ENCODE data around the gene CSRNP3. TPM values are rescaled to one million over a fixed set of nuclear protein-coding genes. Genes with fewer than 3 reads are reported as not detected.

The CSRNP3 gene
- total RNA-seq, 2 donors from 2014 or later, result 2.3 to 5.9 TPM

DNA sequence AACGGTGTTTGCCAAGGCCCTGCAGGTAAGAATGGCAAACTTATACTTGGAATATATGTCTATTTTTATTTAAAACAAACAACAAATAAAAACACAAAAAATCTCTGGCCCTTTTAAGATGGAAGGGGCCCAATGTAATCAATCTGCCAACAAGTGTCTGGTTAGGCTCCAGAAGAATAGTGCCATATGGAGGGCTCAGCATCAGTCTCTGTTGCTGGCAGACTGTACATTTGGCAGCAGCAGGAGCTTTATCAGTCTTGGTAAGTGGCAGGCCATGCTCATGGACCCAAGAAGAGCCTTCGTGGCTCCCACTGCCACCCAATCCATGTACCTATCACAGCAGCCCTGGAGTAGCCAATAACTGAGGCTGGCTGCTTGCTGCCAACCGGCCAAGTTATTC is 223.4 kb downstream of the CSRNP3 start:
- Histone ChIP-seq H3K27ac (no peak overlapping the region), H3K4me3 (no peak overlapping the region), H3K4me1 (no peaks in the 10 kb centered on the region), H3K36me3 (replicated peaks in 1 of 2; ENCODE audit: insufficient read depth in 1 of 2, low read depth in 2 of 2) (no peaks in the 10 kb centered on the region), H3K27me3 (no peaks in the 10 kb centered on the region), H3K9me3 (no peaks in the 10 kb centered on the region)
- ATAC-seq (no peak), DNase-seq (no peak)
- WGBS, 2 donors, result 69 to 78% methylated on average over 3 of the region's 3 CpGs
- no peak for TF ChIP-seq POLR2A (IDR thresholded peaks at IDR 0.05)
- TF ChIP-seq, protein P1, sequence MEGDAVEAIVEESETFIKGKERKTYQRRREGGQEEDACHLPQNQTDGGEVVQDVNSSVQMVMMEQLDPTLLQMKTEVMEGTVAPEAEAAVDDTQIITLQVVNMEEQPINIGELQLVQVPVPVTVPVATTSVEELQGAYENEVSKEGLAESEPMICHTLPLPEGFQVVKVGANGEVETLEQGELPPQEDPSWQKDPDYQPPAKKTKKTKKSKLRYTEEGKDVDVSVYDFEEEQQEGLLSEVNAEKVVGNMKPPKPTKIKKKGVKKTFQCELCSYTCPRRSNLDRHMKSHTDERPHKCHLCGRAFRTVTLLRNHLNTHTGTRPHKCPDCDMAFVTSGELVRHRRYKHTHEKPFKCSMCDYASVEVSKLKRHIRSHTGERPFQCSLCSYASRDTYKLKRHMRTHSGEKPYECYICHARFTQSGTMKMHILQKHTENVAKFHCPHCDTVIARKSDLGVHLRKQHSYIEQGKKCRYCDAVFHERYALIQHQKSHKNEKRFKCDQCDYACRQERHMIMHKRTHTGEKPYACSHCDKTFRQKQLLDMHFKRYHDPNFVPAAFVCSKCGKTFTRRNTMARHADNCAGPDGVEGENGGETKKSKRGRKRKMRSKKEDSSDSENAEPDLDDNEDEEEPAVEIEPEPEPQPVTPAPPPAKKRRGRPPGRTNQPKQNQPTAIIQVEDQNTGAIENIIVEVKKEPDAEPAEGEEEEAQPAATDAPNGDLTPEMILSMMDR (IDR thresholded peaks at IDR 0.05), result no peak
- intact Hi-C loops (cut with DNase I), result no loop called here

DNA sequence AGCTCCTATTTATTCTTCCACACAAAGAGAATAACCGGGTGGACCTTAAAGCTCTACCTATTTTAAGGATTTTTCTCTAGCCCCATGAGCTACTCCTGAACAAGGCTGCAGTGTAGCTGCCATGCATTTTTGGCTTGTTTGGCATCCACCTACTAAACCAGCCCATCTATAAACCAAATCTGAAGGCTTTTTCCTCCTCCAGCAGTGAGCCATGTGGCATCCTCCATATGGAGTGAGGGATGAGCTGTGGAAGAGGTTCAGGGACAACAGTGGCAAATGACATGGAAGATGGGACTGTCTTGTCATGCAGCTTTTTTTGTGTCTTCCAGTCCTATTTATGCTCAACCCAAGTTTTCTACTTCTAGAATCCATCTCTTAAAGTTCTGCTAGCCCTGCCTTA is 224.3 kb downstream of the CSRNP3 start:
- 83 to 86% methylated on average over 1 of the region's 1 CpG for WGBS, 2 donors
- Histone ChIP-seq H3K27ac (no peak overlapping the region), H3K4me3 (no peak overlapping the region), H3K36me3 (replicated peaks in 1 of 2; ENCODE audit: insufficient read depth in 1 of 2, low read depth in 2 of 2) (no peaks in the 10 kb centered on the region), H3K4me1 (no peaks in the 10 kb centered on the region), H3K27me3 (no peaks in the 10 kb centered on the region), H3K9me3 (no peaks in the 10 kb centered on the region)
- ATAC-seq (no peak), DNase-seq (no peak)
- TF ChIP-seq, protein P1 (IDR thresholded peaks at IDR 0.05), result no peak
- no peak for TF ChIP-seq POLR2A (IDR thresholded peaks at IDR 0.05)
- intact Hi-C loops (cut with DNase I), result no loop called here

DNA sequence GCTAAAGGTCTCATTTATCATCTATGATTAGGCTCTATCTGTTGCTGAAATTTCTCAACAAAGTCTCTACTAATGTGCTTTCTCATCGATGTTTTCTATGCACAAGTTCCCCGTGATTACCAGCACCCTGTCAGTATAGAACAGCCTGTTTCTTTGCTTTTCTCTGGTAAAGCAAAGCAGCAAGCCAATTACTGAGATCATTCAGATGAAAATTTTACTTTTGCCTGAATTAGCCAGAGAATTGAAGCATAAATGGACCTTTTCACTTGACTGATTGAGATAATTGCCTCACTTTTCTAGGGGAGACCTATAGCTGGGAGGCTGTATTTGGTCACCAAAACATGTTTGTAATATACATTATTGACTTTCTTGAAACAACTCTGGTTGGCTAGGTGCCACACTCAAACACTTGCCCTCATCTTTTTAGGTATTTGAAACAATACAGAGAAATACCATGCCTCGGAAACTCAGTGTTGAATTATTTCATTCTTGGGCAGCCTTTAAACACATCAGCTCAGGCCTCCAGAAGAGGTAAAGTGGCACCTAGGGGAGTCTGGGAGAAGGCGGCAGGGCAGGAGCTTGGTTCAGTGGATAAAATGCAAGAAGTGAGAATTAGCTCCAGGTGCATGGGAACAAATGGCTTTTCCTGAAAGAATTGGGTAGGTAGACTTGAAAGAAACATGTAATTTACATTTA is 228.4 kb downstream of the CSRNP3 start:
- no peak for ATAC-seq
- no peaks in the 10 kb centered on the region for H3K36me3 ChIP-seq (replicated peaks in 1 of 2; ENCODE audit: insufficient read depth in 1 of 2, low read depth in 2 of 2)
- H3K27me3 ChIP-seq, result no peaks in the 10 kb centered on the region
- TF ChIP-seq POLR2A (IDR thresholded peaks at IDR 0.05), result no peak
- TF ChIP-seq, protein P1 (IDR thresholded peaks at IDR 0.05), result no peak
- intact Hi-C loops (cut with DNase I), result no loop called here
- H3K4me3 ChIP-seq, result no peak overlapping the region
- H3K4me1 ChIP-seq, result no peaks in the 10 kb centered on the region
- H3K9me3 ChIP-seq, result no peaks in the 10 kb centered on the region
- no peak for DNase-seq
- H3K27ac ChIP-seq, result no peak overlapping the region
- WGBS, 2 donors, result 79 to 84% methylated on average over 4 of the region's 4 CpGs

DNA sequence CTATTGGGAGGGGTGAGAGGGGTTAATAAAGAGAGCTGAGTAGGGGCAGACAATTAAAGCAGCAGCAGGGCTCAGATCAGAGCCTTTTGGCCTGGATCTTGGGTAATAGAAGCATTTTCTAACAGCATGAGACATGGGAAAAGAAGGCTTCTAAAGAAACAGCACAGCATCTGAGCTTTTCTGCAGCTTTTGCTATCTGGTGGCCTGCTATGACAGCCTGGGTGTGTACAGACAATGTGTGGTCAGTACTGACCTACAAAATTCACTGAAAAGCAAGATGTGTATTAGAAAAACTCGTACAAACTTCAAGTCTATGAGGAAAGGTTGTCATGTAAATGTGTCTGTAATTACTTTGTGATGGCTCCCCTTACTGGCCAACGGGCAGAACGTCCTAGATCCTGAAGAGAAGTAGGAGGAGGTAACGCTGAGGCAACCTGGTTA is 229.0 kb downstream of the CSRNP3 start:
- ATAC-seq, result peak; percentile 79
- intact Hi-C loops (cut with DNase I), result no loop called here

More for the DNA sequence above, 229.0 kb downstream of the CSRNP3 start:
- peak; percentile 37 to 60 (median 50) for DNase-seq
- Histone ChIP-seq H3K36me3 (replicated peaks in 1 of 2; ENCODE audit: insufficient read depth in 1 of 2, low read depth in 2 of 2) (no peaks in the 10 kb centered on the region), H3K27me3 (no peaks in the 10 kb centered on the region), H3K4me1 (no peaks in the 10 kb centered on the region), H3K4me3 (no peak overlapping the region), H3K9me3 (no peaks in the 10 kb centered on the region), H3K27ac (no peak overlapping the region)
- TF ChIP-seq, protein P1 (IDR thresholded peaks at IDR 0.05), result peak in 6 of 7 experiments; percentile 30 to 61 (median 51)
- no peak for TF ChIP-seq POLR2A (IDR thresholded peaks at IDR 0.05)
- WGBS, 2 donors, result 0 to 3% methylated on average over 4 of the region's 4 CpGs
